Neutrophil (primary cell): ENCODE data around the gene PDZD7.

Experiments used
- H3K27ac ChIP-seq: fragments of 200-600 bp; sonication (generic); 2 replicates; pipeline ENCODE4 v1.5.1; 2016; ENCODE audit warnings: mild to moderate bottlenecking, moderate library complexity
- H3K27me3 ChIP-seq: fragments of 200-600 bp; sonication (generic); 2 replicates; pipeline ENCODE4 v1.6.0; 2016; ENCODE audit warnings: mild to moderate bottlenecking
- H3K36me3 ChIP-seq: fragments of 200-600 bp; sonication (generic); 2 replicates; pipeline ENCODE4 v1.5.1; 2017
- H3K4me1 ChIP-seq, 2 experiments: fragments of 200-600 bp in 1 of 2; sonication (generic) in 1 of 2; 1 replicate in 1 of 2; 2 replicates in 1 of 2; pipeline versions ENCODE4 v1.5.1 to v1.6.1; 2013 to 2016; ENCODE audit warnings: low read depth in 1 of 2, low read length in 1 of 2, mild to moderate bottlenecking in 1 of 2, moderate library complexity in 1 of 2; ENCODE audit not compliant: control insufficient read depth in 1 of 2, insufficient read depth in 1 of 2
- H3K4me3 ChIP-seq, 2 experiments: fragments of 200-600 bp in 1 of 2; sonication (generic) in 1 of 2; 1 replicate in 1 of 2; 2 replicates in 1 of 2; pipeline ENCODE4 v1.5.1; 2013 to 2016; ENCODE audit warnings: low read depth in 1 of 2, low read length in 1 of 2, mild to moderate bottlenecking in 1 of 2, moderate library complexity in 1 of 2
- H3K9me3 ChIP-seq: fragments of 200-600 bp; sonication (generic); 2 replicates; pipeline ENCODE4 v1.5.1; 2016
- CTCF ChIP-seq: fragments of 200-600 bp; sonication (generic); IDR thresholded peaks from 2 replicates; pipeline ENCODE4 v1.5.1; 2016; ENCODE audit warnings: antibody characterized with exemption

PDZD7 gene

GRCh38 chr10:100962351-100963080, 68.4 kb downstream of the PDZD7 start:
- TF ChIP-seq CTCF = no peak
- H3K36me3 ChIP-seq = peaks cover 77% of the 10 kb centered on the region
- no peaks in the 10 kb centered on the region for H3K9me3 ChIP-seq

GRCh38 chr10:100960251-100960650, 70.7 kb downstream of the PDZD7 start:
- Histone ChIP-seq H3K27me3 (no peaks in the 10 kb centered on the region), H3K9me3 (no peaks in the 10 kb centered on the region), H3K4me1 (no peaks in the 10 kb centered on the region), H3K36me3 (peaks cover 83% of the 10 kb centered on the region), H3K4me3 (no peak overlapping the region), H3K27ac (no peak overlapping the region)
- TF ChIP-seq CTCF = no peak

More at GRCh38 chr10:100962351-100963080, 68.4 kb downstream of the PDZD7 start:
- Histone ChIP-seq H3K4me1 (no peaks in the 10 kb centered on the region), H3K27me3 (no peaks in the 10 kb centered on the region), H3K27ac (no peak overlapping the region), H3K4me3 (no peak overlapping the region)
